Osteoblast (primary cell): ENCODE data around the gene NMRK2. TPM values are rescaled to one million over a fixed set of nuclear protein-coding genes. Genes with fewer than 3 reads are reported as not detected.
A peak's percentile ranks its signal among the peaks of the same experiment; 100 is the strongest.

Source experiments
- DNase-seq: peaks from one replicate; pipeline ENCODE4 v3.0.0; 2011; ENCODE audit warnings: low spot score, mixed read lengths; ENCODE audit not compliant: insufficient read length; ENCODE audit errors: missing footprints
- H2AFZ ChIP-seq: 2 replicates; pipeline ENCODE4 v1.6.0; 2011; ENCODE audit warnings: mild to moderate bottlenecking, low read length
- H3K27ac ChIP-seq: 2 replicates; pipeline ENCODE4 v1.5.1; 2011; ENCODE audit warnings: mild to moderate bottlenecking, low read depth, low read length, moderate library complexity
- H3K27me3 ChIP-seq: 2 replicates; pipeline ENCODE4 v1.6.0; 2012; ENCODE audit warnings: mild to moderate bottlenecking, control low read depth, inconsistent platforms, low read length, moderate library complexity; ENCODE audit not compliant: insufficient read depth
- H3K36me3 ChIP-seq: 2 replicates; pipeline ENCODE4 v1.5.1; 2011; ENCODE audit warnings: mild to moderate bottlenecking, low read length, control low read depth, moderate library complexity; ENCODE audit not compliant: insufficient read depth
- H3K4me1 ChIP-seq: 2 replicates; pipeline ENCODE4 v1.5.1; 2011; ENCODE audit warnings: mild to moderate bottlenecking, low read length, control low read depth, moderate library complexity; ENCODE audit not compliant: insufficient read depth
- H3K4me2 ChIP-seq: 2 replicates; pipeline ENCODE4 v1.6.0; 2011; ENCODE audit warnings: mild to moderate bottlenecking, low read length; ENCODE audit not compliant: insufficient read depth
- H3K4me3 ChIP-seq: fragments of 200-600 bp; sonication (generic); 3 replicates; pipeline ENCODE4 v1.5.1; 2012; ENCODE audit warnings: mild to moderate bottlenecking, low read length, inconsistent platforms; ENCODE audit not compliant: insufficient read depth
- H3K79me2 ChIP-seq: 2 replicates; pipeline ENCODE4 v1.6.0; 2012; ENCODE audit warnings: mild to moderate bottlenecking, low read length, control low read depth, inconsistent platforms; ENCODE audit not compliant: insufficient read depth
- H3K9me3 ChIP-seq: 2 replicates; pipeline ENCODE4 v1.5.1; 2011; ENCODE audit warnings: low read depth, low read length, control low read depth
- H4K20me1 ChIP-seq: 2 replicates; pipeline ENCODE4 v1.6.0; 2012; ENCODE audit warnings: mild to moderate bottlenecking, low read length, control low read depth; ENCODE audit not compliant: insufficient read depth
- CTCF ChIP-seq: IDR thresholded peaks from 2 replicates; pipeline ENCODE4 v1.5.1; 2011; ENCODE audit warnings: mild to moderate bottlenecking, low read depth, low read length, moderate library complexity; ENCODE audit errors: extremely low read depth
- total RNA-seq: library from RNA; depleted of rRNA; stranded (reverse); fragments of >200 nt; gene quantifications from 2 replicates; pipeline ENCODE4 v1.2.3, GENCODE V29; 2012

NMRK2 gene
- total RNA-seq, 1 donor, result not detected

- H3K79me2 ChIP-seq, result peaks cover 48% of the 10 kb centered on the region
- H3K4me1 ChIP-seq, result peaks cover 30% of the 10 kb centered on the region
- peaks cover 52% of the 10 kb centered on the region for H4K20me1 ChIP-seq
- no peaks in the 10 kb centered on the region for H3K9me3 ChIP-seq
- H3K36me3 ChIP-seq, result peaks cover 39% of the 10 kb centered on the region
- peak overlapping the region; percentile 94 for H3K27ac ChIP-seq
- DNase-seq, result peak; percentile 53
- no peaks in the 10 kb centered on the region for H3K27me3 ChIP-seq
- no peak overlapping the region for H2AFZ ChIP-seq
- peak overlapping the region; percentile 94 for H3K4me3 ChIP-seq
- no peak for TF ChIP-seq CTCF
- H3K4me2 ChIP-seq, result peak overlapping the region; percentile 95
These were observed 37.5 kb downstream of the NMRK2 start for GRCh38 chr19:3970313-3970807.

GRCh38 chr19:3970808-3971598 is 38.1 kb downstream of the NMRK2 start, which contains the start of gene DAPK3:
TSS of gene DAPK3 (minus strand) at chr19:3971099. CDS start at chr19:3969735, 1,364 bp downstream.
- Histone ChIP-seq H3K79me2 (peaks cover 47% of the 10 kb centered on the region), H2AFZ (no peak within 1 kb of the TSS), H3K4me3 (peak within 1 kb of the TSS; percentile 94), H4K20me1 (peaks cover 51% of the 10 kb centered on the region), H3K4me2 (peak within 1 kb of the TSS; percentile 95), H3K36me3 (peaks cover 39% of the 10 kb centered on the region), H3K27ac (peak within 1 kb of the TSS; percentile 94), H3K4me1 (peaks cover 30% of the 10 kb centered on the region), H3K27me3 (no peaks in the 10 kb centered on the region), H3K9me3 (no peaks in the 10 kb centered on the region)
- DNase-seq, result peak; percentile 99
- TF ChIP-seq CTCF, result no peak

GRCh38 chr19:3975144-3975543 is 42.3 kb downstream of the NMRK2 start:
- H3K4me2 ChIP-seq, result no peak overlapping the region
- no peak overlapping the region for H3K27ac ChIP-seq
- no peaks in the 10 kb centered on the region for H3K9me3 ChIP-seq
- H3K79me2 ChIP-seq, result peaks cover 56% of the 10 kb centered on the region
- H3K36me3 ChIP-seq, result peaks cover 55% of the 10 kb centered on the region
- no peak for TF ChIP-seq CTCF
- H3K4me3 ChIP-seq, result no peak overlapping the region
- H3K27me3 ChIP-seq, result no peaks in the 10 kb centered on the region
- H3K4me1 ChIP-seq, result peaks cover 3% of the 10 kb centered on the region
- H2AFZ ChIP-seq, result no peak overlapping the region
- no peak for DNase-seq
- peaks cover 58% of the 10 kb centered on the region for H4K20me1 ChIP-seq

- TF ChIP-seq CTCF, result no peak
- Histone ChIP-seq H3K79me2 (peaks cover 56% of the 10 kb centered on the region), H4K20me1 (peaks cover 62% of the 10 kb centered on the region)
These were observed 42.8 kb downstream of the NMRK2 start for GRCh38 chr19:3975637-3976087.

More at GRCh38 chr19:3975637-3976087, 42.8 kb downstream of the NMRK2 start:
- Histone ChIP-seq H3K4me1 (peaks cover 3% of the 10 kb centered on the region), H3K27ac (no peak overlapping the region), H2AFZ (no peak overlapping the region), H3K36me3 (peaks cover 60% of the 10 kb centered on the region), H3K27me3 (no peaks in the 10 kb centered on the region), H3K4me3 (no peak overlapping the region), H3K9me3 (no peaks in the 10 kb centered on the region), H3K4me2 (no peak overlapping the region)
- DNase-seq, result peak; percentile 55
